SW480 (cell line): ENCODE results near the gene STUB1.

Source experiments
- DNase-seq: peaks from one replicate; pipeline ENCODE4 v3.0.0-alpha.2; 2016; ENCODE audit warnings: low spot score

The STUB1 gene

GRCh38 chr16:725463-726187 lies 45.4 kb downstream of the STUB1 start:
- no peak for DNase-seq

- no peak for DNase-seq
Observed at GRCh38 chr16:726188-726437, 45.9 kb downstream of the STUB1 start.

DNA sequence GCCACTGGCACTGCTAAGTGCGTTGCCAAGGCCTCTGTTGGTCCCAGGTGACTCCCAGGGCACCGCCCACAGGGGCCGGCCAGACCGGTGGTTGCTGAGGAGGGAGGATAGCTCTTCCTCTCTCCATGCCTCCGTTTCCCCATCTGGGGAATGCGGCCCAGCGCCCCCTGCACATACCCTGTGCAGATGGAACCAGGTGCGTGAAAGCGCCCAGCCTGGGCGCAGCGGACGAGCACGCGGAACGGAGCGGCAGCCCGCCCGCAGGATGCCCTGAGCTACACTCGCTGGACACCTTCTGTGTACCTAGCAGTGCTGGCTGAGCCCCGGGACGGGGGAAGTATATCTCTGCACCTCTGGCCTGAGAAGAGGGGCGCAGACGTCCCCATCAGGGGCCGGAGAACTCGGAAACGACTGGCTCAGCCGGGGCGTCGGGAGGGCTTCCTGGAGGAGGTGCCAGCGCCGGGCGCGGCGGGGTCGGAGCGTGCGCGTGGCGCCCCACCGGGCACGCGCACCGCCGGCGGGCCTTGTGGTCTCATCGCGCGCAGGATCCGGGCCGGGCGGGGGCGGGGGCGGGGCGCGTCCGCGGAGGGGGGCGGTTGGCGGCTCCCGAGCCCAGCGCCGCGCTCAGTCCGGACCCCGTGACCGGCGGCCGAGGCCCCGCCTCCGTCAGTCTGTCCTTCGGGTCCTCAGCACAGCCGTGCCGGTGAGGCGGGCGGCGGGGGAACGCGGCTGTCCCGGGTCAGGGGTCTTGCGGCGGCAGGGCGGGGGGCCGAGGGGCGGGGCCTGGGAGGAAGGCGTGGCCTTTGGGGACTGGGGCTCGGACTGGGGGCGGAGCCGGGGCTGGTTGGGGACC lies 46.5 kb downstream of the STUB1 start, which contains the start of the genes CCDC78 and HAGHL:
TSS of gene CCDC78 (minus strand) at position 6 of the 853 bp plus-strand sequence. CDS start 76 bp downstream, outside the sequence.
TSS of gene HAGHL (plus strand) at position 669 of the 853 bp plus-strand sequence. CDS start 404 bp downstream, outside the sequence.
- DNase-seq: no peak

- DNase-seq: no peak
Observed at GRCh38 chr16:727291-727977, 47.2 kb downstream of the STUB1 start.

DNA sequence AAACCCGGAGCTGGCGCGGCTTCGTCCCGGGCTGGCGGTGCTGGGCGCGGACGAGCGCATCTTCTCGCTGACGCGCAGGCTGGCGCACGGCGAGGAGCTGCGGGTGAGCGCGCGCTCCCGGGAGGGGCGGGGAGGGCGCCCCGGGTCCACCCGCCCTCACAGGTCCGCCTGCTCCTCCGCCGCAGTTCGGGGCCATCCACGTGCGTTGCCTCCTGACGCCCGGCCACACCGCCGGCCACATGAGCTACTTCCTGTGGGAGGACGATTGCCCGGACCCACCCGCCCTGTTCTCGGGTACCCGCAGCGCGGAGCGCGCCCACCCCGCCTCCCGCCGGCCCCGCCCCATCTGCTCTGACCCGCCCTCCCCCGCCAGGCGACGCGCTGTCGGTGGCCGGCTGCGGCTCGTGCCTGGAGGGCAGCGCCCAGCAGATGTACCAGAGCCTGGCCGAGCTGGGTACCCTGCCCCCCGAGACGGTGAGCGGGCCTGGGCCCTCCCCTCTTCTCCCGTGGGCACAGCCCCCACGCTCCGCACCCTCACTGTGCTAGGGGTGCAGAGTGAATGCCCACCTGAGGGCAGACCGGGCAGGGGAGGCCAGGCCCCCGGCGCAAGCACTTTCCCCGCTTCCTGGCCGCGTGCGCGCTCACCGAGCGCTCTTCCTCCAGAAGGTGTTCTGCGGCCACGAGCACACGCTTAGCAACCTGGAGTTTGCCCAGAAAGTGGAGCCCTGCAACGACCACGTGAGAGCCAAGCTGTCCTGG lies 48.1 kb downstream of the STUB1 start:
- peak; percentile 88 for DNase-seq

DNA sequence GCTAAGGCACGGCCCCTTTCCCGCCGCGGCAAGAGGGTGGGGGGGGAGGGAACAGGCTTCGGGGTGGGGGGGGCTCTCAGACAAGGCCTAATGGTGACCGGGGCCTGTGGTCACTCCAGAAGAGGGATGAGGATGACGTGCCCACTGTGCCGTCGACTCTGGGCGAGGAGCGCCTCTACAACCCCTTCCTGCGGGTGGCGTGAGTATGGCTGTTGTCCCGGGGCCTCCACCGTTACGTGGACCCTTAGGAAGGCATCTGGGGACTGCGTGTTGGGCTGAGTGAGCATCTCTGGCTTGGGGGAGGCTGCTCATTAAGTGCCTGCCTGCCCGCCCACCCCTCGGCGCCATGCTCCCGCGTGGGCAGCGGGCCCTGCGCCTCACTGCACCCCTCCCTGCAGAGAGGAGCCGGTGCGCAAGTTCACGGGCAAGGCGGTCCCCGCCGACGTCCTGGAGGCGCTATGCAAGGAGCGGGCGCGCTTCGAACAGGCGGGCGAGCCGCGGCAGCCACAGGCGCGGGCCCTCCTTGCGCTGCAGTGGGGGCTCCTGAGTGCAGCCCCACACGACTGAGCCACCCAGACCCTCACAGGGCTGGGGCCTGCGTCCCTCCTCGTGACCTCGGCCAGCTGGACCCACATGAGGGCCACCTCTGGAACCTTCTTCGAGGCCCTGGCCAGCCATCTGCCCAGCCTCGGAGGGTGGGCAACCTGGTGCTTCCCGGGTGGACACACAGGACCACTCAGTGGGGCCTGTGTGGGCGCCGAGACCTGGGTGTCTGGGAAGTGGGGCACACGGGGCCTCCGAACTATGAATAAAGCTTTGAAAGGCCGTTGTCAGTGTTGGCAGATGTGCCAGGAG lies 48.9 kb downstream of the STUB1 start:
- DNase-seq: no peak

DNA sequence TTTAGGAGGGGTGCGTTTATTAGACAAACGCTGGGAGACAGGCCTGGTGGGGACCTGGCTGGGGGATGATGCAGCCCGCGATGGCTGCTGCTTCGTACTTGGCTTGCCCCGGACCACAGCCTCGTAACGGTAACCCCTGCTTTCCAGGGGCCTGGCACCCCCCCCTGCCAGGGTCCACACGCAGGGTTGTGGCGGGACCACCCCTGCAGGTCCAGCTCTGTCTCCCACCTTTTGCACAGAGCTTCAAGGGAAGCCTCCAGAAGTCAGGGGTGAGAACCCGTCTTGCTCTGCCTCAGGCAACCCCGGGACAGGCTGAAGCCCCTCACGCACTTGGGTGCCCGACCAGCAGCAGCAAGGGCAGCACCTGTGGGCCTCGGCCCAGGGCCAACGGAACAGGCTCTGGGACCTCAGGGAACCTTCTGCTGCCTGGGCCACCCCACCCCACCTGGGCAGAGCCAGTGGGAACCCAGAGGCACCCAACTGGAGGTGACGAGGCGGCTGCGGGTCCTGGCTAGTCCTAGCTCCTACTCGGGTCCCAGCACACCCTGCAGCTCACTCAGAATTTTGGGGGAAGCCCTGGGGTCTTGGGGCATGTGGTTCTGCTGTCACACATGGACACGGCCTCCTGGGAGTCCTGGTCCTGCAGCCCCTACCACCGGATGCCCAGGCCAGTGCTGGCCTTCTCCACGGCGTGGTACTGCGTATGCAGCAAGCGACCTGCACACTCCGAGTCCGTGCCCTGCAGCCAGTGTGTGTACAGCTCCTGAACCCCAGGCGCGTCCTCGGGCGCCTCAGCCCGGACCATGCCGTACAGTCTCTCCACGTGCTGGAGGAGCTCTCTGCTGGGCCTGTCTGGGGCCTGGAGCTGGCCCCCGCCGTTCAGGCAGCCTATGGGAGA lies 49.8 kb downstream of the STUB1 start:
- DNase-seq: no peak

DNA sequence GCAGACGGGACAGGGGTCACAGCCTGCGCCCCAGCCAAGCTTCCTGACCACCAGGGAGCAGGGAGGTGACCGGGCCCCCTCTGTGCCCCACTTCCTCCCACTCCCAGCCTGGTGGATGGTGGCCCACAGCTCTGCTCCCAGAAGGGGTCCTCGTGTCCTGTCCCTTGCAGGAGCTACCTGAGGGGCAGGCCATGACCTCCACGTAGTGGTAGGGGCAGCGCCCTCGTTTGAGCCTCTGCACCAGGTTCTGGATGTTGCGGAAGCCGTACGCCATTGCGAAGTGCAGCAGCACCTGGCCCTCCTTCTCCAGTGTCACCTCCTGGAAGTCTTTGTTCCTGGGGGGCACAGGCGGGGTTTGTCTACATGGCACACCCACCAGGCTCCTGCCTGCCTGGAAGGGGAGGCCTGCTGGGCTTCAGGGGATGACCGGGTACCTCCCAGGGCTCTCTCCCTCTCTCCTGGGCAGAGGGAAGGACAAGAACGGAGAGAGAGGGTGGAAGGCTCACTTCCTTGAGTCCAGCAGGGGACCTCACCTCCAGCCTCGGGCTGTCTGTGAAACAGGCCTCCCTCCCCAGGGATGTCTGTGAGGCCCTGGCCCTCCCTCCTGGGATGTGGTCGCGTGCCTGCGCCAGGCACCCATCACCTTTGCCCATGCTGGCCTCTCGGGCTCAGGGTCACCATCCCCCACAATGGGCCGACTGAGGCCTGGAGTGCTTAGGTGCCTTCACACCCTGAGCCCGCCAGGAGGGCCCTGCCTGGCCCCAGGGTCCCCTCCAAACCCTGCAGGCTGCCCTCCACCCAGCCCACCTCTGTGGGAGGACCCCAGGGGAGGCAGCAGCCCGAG lies 50.7 kb downstream of the STUB1 start:
- no peak for DNase-seq

DNA sequence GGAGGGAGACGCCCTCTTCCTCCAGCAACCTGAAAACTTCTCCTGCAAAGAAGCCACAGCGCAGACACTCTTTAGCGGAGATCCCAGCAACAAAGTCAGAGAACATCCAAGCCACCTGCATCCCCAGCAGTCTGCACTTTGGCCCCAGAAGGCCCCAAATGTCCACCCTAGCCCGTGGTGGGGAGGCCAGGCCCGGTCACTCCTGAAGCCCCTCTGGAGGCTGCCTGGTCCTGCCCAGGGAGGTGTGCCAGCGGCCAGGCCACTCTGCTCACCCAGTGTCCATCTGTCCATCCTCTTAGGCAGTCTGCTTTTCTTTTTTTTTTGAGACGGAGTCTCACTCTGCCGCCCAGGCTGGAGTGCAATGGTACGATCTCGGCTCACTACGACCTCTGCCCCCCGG lies 52.1 kb downstream of the STUB1 start:
- DNase-seq: no peak
